Tibial nerve (tissue), 4 donors: ENCODE results near the gene FASLG. TPM values are rescaled to one million over a fixed set of nuclear protein-coding genes. Genes with fewer than 3 reads are reported as not detected.

ENCODE experiments used
- DNase-seq, 2 donors: peaks; one replicate each; pipeline ENCODE4 v3.0.0-alpha.2; 2019; ENCODE audit warnings: low spot score in 2 of 2
- H3K27ac ChIP-seq, 4 donors: fragments of 200-600 bp; sonication (generic) in 3 of 4; one replicate each; pipeline ENCODE4 v1.5.1; 2017 to 2019; ENCODE audit warnings: mild to moderate bottlenecking in 1 of 4
- H3K27me3 ChIP-seq, 2 donors: fragments of 200-600 bp; sonication (generic) in 1 of 2; one replicate each; pipeline versions ENCODE4 v1.5.1 to v1.6.0; 2017 to 2019
- H3K36me3 ChIP-seq, 3 donors: fragments of 200-600 bp; sonication (generic); one replicate each; pipeline ENCODE4 v1.5.1; 2018 to 2019
- H3K4me1 ChIP-seq, 4 donors: fragments of 200-600 bp; sonication (generic) in 3 of 4; one replicate each; pipeline ENCODE4 v1.5.1; 2017 to 2019
- H3K4me3 ChIP-seq, 4 donors: fragments of 200-600 bp; sonication (generic) in 3 of 4; one replicate each; pipeline ENCODE4 v1.5.1; 2017 to 2019; ENCODE audit warnings: mild to moderate bottlenecking in 1 of 4, moderate library complexity in 1 of 4
- H3K9me3 ChIP-seq, 4 donors: fragments of 200-600 bp; sonication (generic) in 3 of 4; one replicate each; pipeline ENCODE4 v1.5.1; 2017 to 2019
- EP300 ChIP-seq, 2 donors: sonication (generic); formaldehyde crosslinking; IDR thresholded peaks; one replicate each; pipeline ENCODE4 v1.6.1; 2017; ENCODE audit warnings: antibody characterized with exemption in 2 of 2, mild to moderate bottlenecking in 1 of 2
- POLR2A ChIP-seq, 2 donors: fragments of 450-650 bp; IDR thresholded peaks; one replicate each; pipeline ENCODE4 v1.6.1; 2017; ENCODE audit warnings: antibody characterized with exemption in 2 of 2, mild to moderate bottlenecking in 2 of 2, moderate library complexity in 2 of 2
- WGBS, 2 donors: methylation state at CpG; one replicate each; pipeline ENCODE4 v1.1.5; 2018; 5-methylcytosine and 5-hydroxymethylcytosine counted together
- total RNA-seq, 4 donors: library from RNA; depleted of rRNA; stranded (reverse); fragments of >200 nt; gene quantifications; one replicate each; pipeline ENCODE4 v1.1.0, GENCODE V29; 2016
- TF ChIP-seq, protein P1 (sequence below), 5 experiments: fragments of 200-600 bp in 3 of 5; fragments of 450-650 bp in 2 of 5; sonication (generic) in 3 of 5; IDR thresholded peaks; one replicate each; pipeline ENCODE4 v1.5.1; 2016 to 2019; ENCODE audit warnings: antibody characterized with exemption in 5 of 5, mild to moderate bottlenecking in 3 of 5, moderate library complexity in 2 of 5

FASLG gene
- total RNA-seq, 4 donors from 2014 or later, result not detected

- H3K9me3 ChIP-seq, result no peaks in the 10 kb centered on the region
- no peaks in the 10 kb centered on the region for H3K4me1 ChIP-seq
- TF ChIP-seq POLR2A (IDR thresholded peaks at IDR 0.05), result no peak
- no peak for TF ChIP-seq EP300 (IDR thresholded peaks at IDR 0.05)
- TF ChIP-seq, protein P1, sequence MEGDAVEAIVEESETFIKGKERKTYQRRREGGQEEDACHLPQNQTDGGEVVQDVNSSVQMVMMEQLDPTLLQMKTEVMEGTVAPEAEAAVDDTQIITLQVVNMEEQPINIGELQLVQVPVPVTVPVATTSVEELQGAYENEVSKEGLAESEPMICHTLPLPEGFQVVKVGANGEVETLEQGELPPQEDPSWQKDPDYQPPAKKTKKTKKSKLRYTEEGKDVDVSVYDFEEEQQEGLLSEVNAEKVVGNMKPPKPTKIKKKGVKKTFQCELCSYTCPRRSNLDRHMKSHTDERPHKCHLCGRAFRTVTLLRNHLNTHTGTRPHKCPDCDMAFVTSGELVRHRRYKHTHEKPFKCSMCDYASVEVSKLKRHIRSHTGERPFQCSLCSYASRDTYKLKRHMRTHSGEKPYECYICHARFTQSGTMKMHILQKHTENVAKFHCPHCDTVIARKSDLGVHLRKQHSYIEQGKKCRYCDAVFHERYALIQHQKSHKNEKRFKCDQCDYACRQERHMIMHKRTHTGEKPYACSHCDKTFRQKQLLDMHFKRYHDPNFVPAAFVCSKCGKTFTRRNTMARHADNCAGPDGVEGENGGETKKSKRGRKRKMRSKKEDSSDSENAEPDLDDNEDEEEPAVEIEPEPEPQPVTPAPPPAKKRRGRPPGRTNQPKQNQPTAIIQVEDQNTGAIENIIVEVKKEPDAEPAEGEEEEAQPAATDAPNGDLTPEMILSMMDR (IDR thresholded peaks at IDR 0.05), result no peak
- no peaks in the 10 kb centered on the region for H3K27me3 ChIP-seq
- no peaks in the 10 kb centered on the region for H3K36me3 ChIP-seq
- no peak overlapping the region for H3K4me3 ChIP-seq
- 53 to 56% methylated on average over 6 of the region's 6 CpGs for WGBS, 2 donors
- DNase-seq, result no peak
- no peak overlapping the region for H3K27ac ChIP-seq
Observed at GRCh38 chr1:172642970-172643369, 15.9 kb upstream of the FASLG start.

DNA sequence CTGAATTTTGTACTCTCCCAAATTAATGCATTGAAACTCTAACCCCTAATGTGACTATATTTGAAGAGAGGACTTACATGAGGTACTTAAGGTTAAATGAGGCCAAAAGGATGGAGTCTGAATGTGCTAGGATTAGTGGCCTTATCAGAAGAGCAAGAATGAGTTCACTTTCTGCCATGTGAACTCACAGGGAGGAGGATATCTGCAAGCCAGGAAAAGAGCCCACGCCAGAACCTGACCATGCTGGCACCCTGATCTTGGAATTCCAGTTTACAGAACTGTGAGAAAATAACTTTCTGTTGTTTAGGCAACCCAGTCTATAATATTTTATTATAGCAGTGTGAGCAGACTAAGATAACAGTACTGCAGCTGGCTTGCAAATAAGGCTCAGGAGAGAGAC lies 12.2 kb upstream of the FASLG start:
- no peak for TF ChIP-seq EP300 (IDR thresholded peaks at IDR 0.05)
- no peak for TF ChIP-seq POLR2A (IDR thresholded peaks at IDR 0.05)
- TF ChIP-seq, protein P1 (IDR thresholded peaks at IDR 0.05), result no peak
- no peak for DNase-seq
- no peaks in the 10 kb centered on the region for H3K27me3 ChIP-seq
- no peaks in the 10 kb centered on the region for H3K9me3 ChIP-seq
- H3K27ac ChIP-seq, result no peak overlapping the region
- no peak overlapping the region for H3K4me3 ChIP-seq
- WGBS, 2 donors, result 93 to 100% methylated on average over 1 of the region's 1 CpG
- H3K36me3 ChIP-seq, result no peaks in the 10 kb centered on the region
- no peaks in the 10 kb centered on the region for H3K4me1 ChIP-seq

- no peaks in the 10 kb centered on the region for H3K9me3 ChIP-seq
- no peaks in the 10 kb centered on the region for H3K27me3 ChIP-seq
- no peak overlapping the region for H3K27ac ChIP-seq
- no peaks in the 10 kb centered on the region for H3K36me3 ChIP-seq
- no peak overlapping the region for H3K4me3 ChIP-seq
- no peaks in the 10 kb centered on the region for H3K4me1 ChIP-seq
- WGBS, 2 donors, result 70 to 75% methylated on average over 8 of the region's 8 CpGs
- no peak for DNase-seq
- TF ChIP-seq EP300 (IDR thresholded peaks at IDR 0.05), result no peak
- no peak for TF ChIP-seq POLR2A (IDR thresholded peaks at IDR 0.05)
- TF ChIP-seq, protein P1 (IDR thresholded peaks at IDR 0.05), result no peak
Observed at GRCh38 chr1:172647110-172647564, 11.8 kb upstream of the FASLG start.

DNA sequence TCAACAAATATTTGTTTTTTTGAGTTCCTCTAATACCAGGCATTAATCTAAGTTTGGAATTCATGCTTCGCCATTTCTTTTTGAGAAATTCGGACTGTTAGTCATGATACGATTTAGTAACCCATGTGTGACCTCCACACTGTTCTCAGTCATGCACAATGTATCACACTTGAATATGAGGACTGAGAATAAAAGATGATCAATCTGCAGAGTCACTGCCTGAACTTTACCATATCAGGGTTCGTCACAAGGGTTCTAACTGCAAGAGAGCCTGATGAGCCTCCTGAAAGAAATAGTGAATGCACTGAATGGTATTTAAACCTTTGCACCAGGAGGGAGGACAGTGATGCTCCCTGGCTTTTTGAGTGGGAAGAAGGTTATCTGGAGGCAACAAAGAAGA lies 10.9 kb upstream of the FASLG start:
- no peak overlapping the region for H3K27ac ChIP-seq
- no peak overlapping the region for H3K4me3 ChIP-seq
- H3K27me3 ChIP-seq, result no peaks in the 10 kb centered on the region
- DNase-seq, result no peak
- H3K4me1 ChIP-seq, result no peaks in the 10 kb centered on the region
- no peak for TF ChIP-seq EP300 (IDR thresholded peaks at IDR 0.05)
- TF ChIP-seq POLR2A (IDR thresholded peaks at IDR 0.05), result no peak
- TF ChIP-seq, protein P1 (IDR thresholded peaks at IDR 0.05), result no peak
- H3K36me3 ChIP-seq, result no peaks in the 10 kb centered on the region
- no peaks in the 10 kb centered on the region for H3K9me3 ChIP-seq
- 77 to 78% methylated on average over 4 of the region's 4 CpGs for WGBS, 2 donors

DNA sequence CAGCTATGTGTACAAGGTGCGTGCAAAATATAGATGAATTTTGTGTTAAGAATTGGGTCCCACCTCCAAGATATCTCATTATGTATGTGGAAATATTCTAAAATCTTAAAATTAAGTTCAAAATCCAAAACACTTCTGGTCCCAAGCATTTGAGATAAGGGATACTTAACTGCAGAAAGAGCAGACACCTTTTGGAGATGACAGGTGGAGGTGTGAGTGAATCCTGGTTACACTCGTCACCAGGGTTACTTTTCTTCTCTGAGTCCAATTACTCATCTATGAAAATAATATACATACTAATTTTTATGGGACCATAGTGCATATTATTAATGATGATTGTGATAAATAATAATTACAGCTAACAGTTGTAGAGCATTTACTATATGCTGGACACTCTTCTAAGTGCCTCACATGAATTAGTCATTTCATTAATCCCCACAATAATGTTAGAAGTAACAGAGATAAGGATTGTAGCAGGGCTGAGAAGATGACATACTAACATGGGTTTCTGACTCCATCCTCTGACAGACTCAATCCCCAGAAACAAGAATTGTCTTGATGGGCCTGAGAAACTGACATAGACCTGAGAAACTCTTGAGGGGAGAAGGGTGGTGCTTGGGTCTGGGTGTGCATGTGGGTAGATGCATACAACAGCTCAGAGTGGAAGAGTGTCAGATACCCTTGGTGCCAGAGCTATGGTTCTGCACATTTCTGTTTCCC lies 8.3 kb upstream of the FASLG start:
- Histone ChIP-seq H3K4me1 (no peaks in the 10 kb centered on the region), H3K27ac (no peak overlapping the region), H3K27me3 (no peaks in the 10 kb centered on the region), H3K9me3 (no peaks in the 10 kb centered on the region), H3K36me3 (no peaks in the 10 kb centered on the region), H3K4me3 (no peak overlapping the region)
- no peak for DNase-seq
- WGBS, 2 donors, result 90 to 93% methylated on average over 2 of the region's 2 CpGs
- TF ChIP-seq, protein P1 (IDR thresholded peaks at IDR 0.05), result no peak
- TF ChIP-seq EP300 (IDR thresholded peaks at IDR 0.05) (no peak), POLR2A (IDR thresholded peaks at IDR 0.05) (no peak)
